Astrocyte of the spinal cord (primary cell): ENCODE measurements around the gene SLC2A1.
A peak's percentile ranks its signal among the peaks of the same experiment; 100 is the strongest.

Source experiments
- DNase-seq: peaks from one replicate; pipeline ENCODE4 v3.0.0; 2011; ENCODE audit warnings: low read depth, low spot score
- H3K4me3 ChIP-seq: 2 replicates; pipeline ENCODE4 v1.5.1; 2011; ENCODE audit warnings: low read depth, mild to moderate bottlenecking, low read length, moderate library complexity
- in situ Hi-C: cut with HindIII; loops from 2 replicates; pipeline ENCODE4 v1.10.0; 2017; ENCODE audit warnings: low sequenced_read_pairs
- TF ChIP-seq, protein P1 (sequence below): IDR thresholded peaks from 2 replicates; pipeline ENCODE4 v1.5.1; 2012; ENCODE audit warnings: low read depth, mild to moderate bottlenecking, low read length, inconsistent platforms

Gene SLC2A1

DNA sequence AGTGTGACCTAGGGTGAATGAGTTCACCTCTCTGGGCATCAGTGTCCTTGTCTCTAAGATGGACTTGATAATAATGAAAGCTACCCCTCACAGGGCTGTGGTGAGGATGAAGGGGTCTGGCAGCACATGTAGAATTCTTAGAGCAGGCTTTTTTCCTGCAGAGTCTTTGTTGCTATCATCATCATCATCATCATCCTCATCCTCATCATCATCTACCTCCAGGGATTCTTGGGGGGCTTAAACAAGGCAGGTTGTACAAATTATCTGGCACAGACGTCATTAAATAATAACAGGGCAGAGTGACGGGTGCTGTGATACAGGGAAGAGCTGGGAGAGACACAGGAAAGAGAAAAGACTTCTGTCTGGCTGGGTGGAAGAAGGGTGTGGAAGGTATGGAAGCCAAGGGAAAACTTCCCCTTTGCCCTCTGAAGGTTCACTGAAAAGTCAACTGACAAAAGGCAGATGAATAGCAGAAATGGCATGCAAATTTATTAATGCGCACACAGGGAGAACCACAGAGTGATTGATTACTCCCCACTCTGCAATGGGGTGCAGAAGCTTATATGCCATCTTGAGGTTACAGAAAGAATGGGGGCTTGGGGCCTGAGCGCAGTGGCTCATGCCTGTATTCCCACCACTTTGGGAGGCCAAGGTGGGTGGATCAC, 17.0 kb upstream of the SLC2A1 start:
- no peak overlapping the region for H3K4me3 ChIP-seq
- no peak for DNase-seq
- TF ChIP-seq, protein P1, sequence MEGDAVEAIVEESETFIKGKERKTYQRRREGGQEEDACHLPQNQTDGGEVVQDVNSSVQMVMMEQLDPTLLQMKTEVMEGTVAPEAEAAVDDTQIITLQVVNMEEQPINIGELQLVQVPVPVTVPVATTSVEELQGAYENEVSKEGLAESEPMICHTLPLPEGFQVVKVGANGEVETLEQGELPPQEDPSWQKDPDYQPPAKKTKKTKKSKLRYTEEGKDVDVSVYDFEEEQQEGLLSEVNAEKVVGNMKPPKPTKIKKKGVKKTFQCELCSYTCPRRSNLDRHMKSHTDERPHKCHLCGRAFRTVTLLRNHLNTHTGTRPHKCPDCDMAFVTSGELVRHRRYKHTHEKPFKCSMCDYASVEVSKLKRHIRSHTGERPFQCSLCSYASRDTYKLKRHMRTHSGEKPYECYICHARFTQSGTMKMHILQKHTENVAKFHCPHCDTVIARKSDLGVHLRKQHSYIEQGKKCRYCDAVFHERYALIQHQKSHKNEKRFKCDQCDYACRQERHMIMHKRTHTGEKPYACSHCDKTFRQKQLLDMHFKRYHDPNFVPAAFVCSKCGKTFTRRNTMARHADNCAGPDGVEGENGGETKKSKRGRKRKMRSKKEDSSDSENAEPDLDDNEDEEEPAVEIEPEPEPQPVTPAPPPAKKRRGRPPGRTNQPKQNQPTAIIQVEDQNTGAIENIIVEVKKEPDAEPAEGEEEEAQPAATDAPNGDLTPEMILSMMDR, result no peak
- in situ Hi-C loops, result no loop called here

DNA sequence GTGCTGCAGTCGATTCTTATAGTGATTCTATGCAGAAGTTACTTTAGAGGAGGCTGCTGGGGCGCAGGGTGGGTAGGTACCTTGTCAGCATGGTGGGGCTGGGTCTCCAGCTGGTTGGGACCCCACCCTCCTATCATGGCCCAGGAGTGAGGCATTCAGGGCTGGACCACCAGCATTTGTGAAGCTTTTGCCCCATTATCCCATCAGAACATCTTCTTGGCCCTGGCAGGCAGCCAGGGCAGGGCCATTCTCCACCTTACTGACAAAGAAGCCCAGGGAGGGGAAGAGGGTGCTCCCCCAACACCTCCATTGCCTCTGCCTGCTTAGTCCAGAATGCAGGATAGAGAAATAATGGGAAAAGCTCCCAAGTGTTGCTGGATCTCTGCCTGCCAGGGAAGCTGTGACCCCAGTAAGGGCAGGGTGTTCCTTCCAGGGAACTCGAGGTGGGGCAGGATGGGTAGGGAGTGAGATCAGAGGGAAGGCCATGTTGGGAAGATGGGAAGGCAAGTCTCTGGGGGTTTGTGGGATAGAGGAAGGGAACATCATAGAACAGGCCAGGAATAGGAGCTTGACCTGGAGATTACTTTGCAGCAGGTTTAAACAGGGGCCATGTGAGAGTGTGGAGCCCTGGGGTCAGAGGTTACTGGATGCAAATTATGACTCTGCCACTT, 16.2 kb upstream of the SLC2A1 start:
- in situ Hi-C loops, result no loop called here
- TF ChIP-seq, protein P1, result no peak
- no peak for DNase-seq
- no peak overlapping the region for H3K4me3 ChIP-seq

GRCh38 chr1:42973799-42974198, 15.1 kb upstream of the SLC2A1 start:
- H3K4me3 ChIP-seq, result no peak overlapping the region
- TF ChIP-seq, protein P1, result no peak
- no peak for DNase-seq
- in situ Hi-C loops, result no loop called here

DNA sequence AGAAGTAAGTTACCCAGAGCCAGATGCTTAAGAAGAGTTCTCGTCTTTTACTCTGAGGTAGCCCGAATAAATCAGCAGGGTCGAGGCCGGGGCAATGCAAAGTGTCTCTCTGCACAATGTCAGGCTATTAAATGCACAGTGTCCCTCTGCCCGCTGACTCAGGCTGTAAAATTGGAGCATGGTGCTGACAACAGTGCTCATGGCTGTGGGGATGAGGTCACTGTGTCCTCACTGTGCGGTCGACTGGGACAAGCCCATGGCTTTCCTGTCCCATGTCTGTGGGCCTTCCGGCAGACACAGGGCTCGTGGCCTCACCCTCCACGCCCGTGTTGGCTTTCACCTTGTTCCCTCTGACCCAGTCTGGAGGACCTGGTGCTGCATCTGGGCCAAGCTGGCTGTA, 14.6 kb upstream of the SLC2A1 start:
- no peak for DNase-seq
- TF ChIP-seq, protein P1, result no peak
- in situ Hi-C loops, result no loop called here
- no peak overlapping the region for H3K4me3 ChIP-seq

DNA sequence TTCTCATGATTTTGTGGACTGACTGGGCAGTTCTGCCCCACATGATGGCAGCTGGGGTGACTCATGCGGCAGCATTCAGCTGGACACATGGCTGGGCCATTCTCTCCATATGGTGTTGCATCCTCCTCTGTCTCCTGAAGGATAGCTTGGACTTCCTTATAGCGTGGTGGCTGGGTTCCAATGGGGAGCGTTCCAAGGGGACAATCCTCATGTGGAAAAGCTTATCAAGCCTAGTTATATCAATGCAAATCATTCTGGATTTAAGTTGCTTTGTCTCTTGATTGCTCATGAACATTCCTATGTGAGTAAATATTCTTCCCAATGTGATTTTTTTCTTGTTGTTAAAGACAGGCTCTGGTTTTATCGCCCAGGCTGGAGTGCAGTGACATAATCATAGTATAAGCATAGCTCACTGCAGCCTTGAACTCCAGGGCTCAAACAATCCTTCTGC, 13.2 kb upstream of the SLC2A1 start:
- no peak overlapping the region for H3K4me3 ChIP-seq
- TF ChIP-seq, protein P1, result no peak
- in situ Hi-C loops, result no loop called here
- DNase-seq, result peak; percentile 70

GRCh38 chr1:42970143-42970542, 11.5 kb upstream of the SLC2A1 start:
- in situ Hi-C loops, result no loop called here
- no peak for DNase-seq
- H3K4me3 ChIP-seq, result no peak overlapping the region
- TF ChIP-seq, protein P1, result no peak
